K562 (cell line): ENCODE data around the gene TNFRSF18. TPM values are rescaled to one million over a fixed set of nuclear protein-coding genes. Genes with fewer than 3 reads are reported as not detected.
A peak's percentile ranks its signal among the peaks of the same experiment; 100 is the strongest.

ENCODE experiments used
- ATAC-seq: fragments of 200-7000 bp; cut with Tn5 transposase; 3 replicates; pipeline ENCODE4 v1.9.1; 2020; ENCODE audit warnings: moderate library complexity
- BruUV-seq: library from RNA; stranded (reverse); fragments of 400-500 nt; replicated peaks from 2 replicates; lab custom pipeline; 2021; lab: Mats Ljungman, UMichigan
- CTCF ChIA-PET: fragments of 300-600 bp; formaldehyde crosslinking; extraction: SDS; loops from one replicate; lab custom pipeline; 2021; ENCODE audit warnings: low intra/inter-chr PET ratio; lab: Yijun Ruan, JAX
- POLR2A ChIA-PET: fragments of 300-600, 350-650 bp; sonication (Branson Sonifier 250); formaldehyde crosslinking; extraction: SDS; loops from one replicate; lab custom pipeline; 2021; ENCODE audit warnings: antibody characterized with exemption, inconsistent platforms; lab: Yijun Ruan, JAX
- DNase-seq, 4 experiments: peaks; one replicate each; pipeline versions ENCODE4 v3.0.0 to v3.0.0-alpha.2; 2011 to 2018; ENCODE audit warnings: low spot score in 3 of 4, mixed read lengths in 3 of 4; ENCODE audit errors: extremely low read depth in 1 of 4
- FAIRE-seq: peaks from 2 replicates; lab custom pipeline; 2011; peaks lifted over from hg19 to GRCh38; lab: Jason Lieb, UNC
- H2AFZ ChIP-seq: 2 replicates; pipeline ENCODE4 v1.6.0; 2011; ENCODE audit warnings: low read depth, low read length, control low read depth, inconsistent platforms
- H3K27ac ChIP-seq: fragments of 200-600 bp; 3 replicates; pipeline ENCODE4 v1.8.0; 2011; ENCODE audit warnings: low read depth, mild to moderate bottlenecking, control low read depth, inconsistent platforms, low read length, moderate library complexity, mixed read lengths; ENCODE audit errors: extremely low read depth
- H3K27me3 ChIP-seq, 2 experiments: fragments of 300-600 bp in 1 of 2; 2 replicates in 1 of 2; 3 replicates in 1 of 2; pipeline versions ENCODE4 v1.6.0 to v1.8.0; 2011; ENCODE audit warnings: inconsistent platforms in 2 of 2, low read length in 2 of 2, mild to moderate bottlenecking in 1 of 2, mixed read lengths in 1 of 2, moderate library complexity in 1 of 2; ENCODE audit not compliant: control insufficient read depth in 2 of 2, insufficient read depth in 2 of 2
- H3K36me3 ChIP-seq: fragments of 300-600 bp; 3 replicates; pipeline ENCODE4 v1.8.0; 2011; ENCODE audit warnings: mild to moderate bottlenecking, low read length, inconsistent platforms; ENCODE audit not compliant: control insufficient read depth, insufficient read depth
- H3K4me1 ChIP-seq, 2 experiments: fragments of 200-600 bp in 1 of 2; replicated peaks in 1 of 2; 2 replicates in 1 of 2; 3 replicates in 1 of 2; pipeline versions ENCODE4 v1.5.1 to v1.8.0; 2011; ENCODE audit warnings: inconsistent platforms in 2 of 2, low read length in 2 of 2, mild to moderate bottlenecking in 1 of 2, mixed read lengths in 1 of 2, moderate library complexity in 1 of 2; ENCODE audit not compliant: control insufficient read depth in 2 of 2, insufficient read depth in 2 of 2
- H3K4me2 ChIP-seq: 2 replicates; pipeline ENCODE4 v1.6.1; 2011; ENCODE audit warnings: low read length, control low read depth, inconsistent platforms, mixed read lengths; ENCODE audit not compliant: insufficient read depth
- H3K4me3 ChIP-seq: fragments of 200-600 bp; sonication (generic), shearing (Covaris generic); 2 replicates; pipeline ENCODE4 v1.5.1; 2016; ENCODE audit warnings: control low read depth, inconsistent platforms
- H3K79me2 ChIP-seq: fragments of 200-600 bp; 3 replicates; pipeline ENCODE4 v1.8.0; 2011; ENCODE audit warnings: low read length, inconsistent platforms; ENCODE audit not compliant: control insufficient read depth, insufficient read depth
- H3K9ac ChIP-seq, 2 experiments: 2 replicates each; pipeline versions ENCODE4 v1.6.0 to v1.6.1; 2011; ENCODE audit warnings: low read depth in 2 of 2, low read length in 2 of 2, control low read depth in 1 of 2, inconsistent platforms in 1 of 2, mild to moderate bottlenecking in 1 of 2, mixed read lengths in 1 of 2; ENCODE audit not compliant: insufficient read depth in 1 of 2
- H3K9me1 ChIP-seq: one replicate; pipeline ENCODE4 v1.6.0; 2011; ENCODE audit warnings: inconsistent platforms, mild to moderate bottlenecking, low read length, moderate library complexity; ENCODE audit not compliant: control insufficient read depth, insufficient read depth
- H3K9me3 ChIP-seq: replicated peaks from 2 replicates; pipeline ENCODE4 v1.5.1; 2011; ENCODE audit warnings: low read depth, low read length, inconsistent platforms; ENCODE audit not compliant: control insufficient read depth, insufficient read depth
- H4K20me1 ChIP-seq: replicated peaks from 2 replicates; pipeline ENCODE4 v1.6.1; 2011; ENCODE audit warnings: low read length, inconsistent platforms, mixed read lengths; ENCODE audit not compliant: control insufficient read depth, insufficient read depth
- CBX5 ChIP-seq: IDR thresholded peaks from 2 replicates; pipeline ENCODE4 v1.6.1; 2014; ENCODE audit warnings: low read depth, borderline replicate concordance
- MYBL2 ChIP-seq, 2 experiments: fragments of 450-650 bp in 1 of 2; sonication (generic) in 1 of 2; formaldehyde crosslinking in 1 of 2; IDR thresholded peaks; 2 replicates each; pipeline versions ENCODE4 v1.6.1 to v1.8.1; 2017 to 2022; ENCODE audit warnings: borderline replicate concordance in 1 of 2, inconsistent platforms in 1 of 2, low read depth in 1 of 2, mild to moderate bottlenecking in 1 of 2, missing genetic modification reagents in 1 of 2, moderate library complexity in 1 of 2
- PTBP1 ChIP-seq: fragments of 200-400 bp; formaldehyde crosslinking; IDR thresholded peaks from 2 replicates; pipeline ENCODE4 v1.6.1; 2017; ENCODE audit warnings: low read depth, low read length
- WGBS: fragments of 100-300 bp; shearing (Covaris generic); methylation state at CpG from one replicate; pipeline ENCODE4 v1.1.6; 2016; ENCODE audit warnings: low coverage, mixed read lengths; ENCODE audit not compliant: insufficient coverage; ENCODE audit errors: missing lambda C conversion rate; 5-methylcytosine and 5-hydroxymethylcytosine counted together
- in situ Hi-C: fragments of 300-500 bp; cut with MboI; formaldehyde crosslinking; loops from 4 replicates; pipeline ENCODE4 v1.15.0; 2018; ENCODE audit warnings: inconsistent platforms, mixed read lengths
- intact Hi-C: fragments of 100-400 bp; cut with micrococcal nuclease; formaldehyde crosslinking; loops from 2 replicates; pipeline ENCODE4 v1.14.2; 2022
- polyA plus RNA-seq, 8 experiments: library from polyadenylated mRNA; depleted of rRNA in 4 of 8; stranded (reverse) in 5 of 8; unstranded in 3 of 8; fragments of >200 nt; fragmentation: Nextera tagmentation in 2 of 8; fragmentation: Illumina TruSeq in 1 of 8; extraction: Ambion mirVana in 2 of 8; extraction: Trizol in 1 of 8; gene quantifications; 2 replicates each; pipeline versions ENCODE4 v1.2.1 to v1.2.3, GENCODE V29; 2011 to 2014; ENCODE audit warnings: inconsistent platforms in 1 of 8, missing spikeins in 1 of 8
- total RNA-seq, 7 experiments: library from RNA; depleted of rRNA in 6 of 7; stranded (reverse); fragments of >200 nt in 6 of 7; fragmentation: Illumina TruSeq in 2 of 7; extraction: Trizol in 2 of 7; gene quantifications; 2 replicates each; pipeline versions ENCODE4 v1.2.1 to v1.2.3, GENCODE V29; 2011 to 2021; ENCODE audit warnings: low replicate concordance in 1 of 7
- TF ChIP-seq, protein P1 (sequence below): sonication (generic); formaldehyde crosslinking; IDR thresholded peaks from 2 replicates; pipeline ENCODE4 v1.8.0; 2022; ENCODE audit warnings: mild to moderate bottlenecking, missing genetic modification reagents

TNFRSF18 gene
- total and polyA plus RNA-seq, 9 of the 15 experiments (the other 6 are each of a cell fraction or from before 2014, with no cell fraction given): 0.24 to 0.27 TPM; not detected in 7

DNA sequence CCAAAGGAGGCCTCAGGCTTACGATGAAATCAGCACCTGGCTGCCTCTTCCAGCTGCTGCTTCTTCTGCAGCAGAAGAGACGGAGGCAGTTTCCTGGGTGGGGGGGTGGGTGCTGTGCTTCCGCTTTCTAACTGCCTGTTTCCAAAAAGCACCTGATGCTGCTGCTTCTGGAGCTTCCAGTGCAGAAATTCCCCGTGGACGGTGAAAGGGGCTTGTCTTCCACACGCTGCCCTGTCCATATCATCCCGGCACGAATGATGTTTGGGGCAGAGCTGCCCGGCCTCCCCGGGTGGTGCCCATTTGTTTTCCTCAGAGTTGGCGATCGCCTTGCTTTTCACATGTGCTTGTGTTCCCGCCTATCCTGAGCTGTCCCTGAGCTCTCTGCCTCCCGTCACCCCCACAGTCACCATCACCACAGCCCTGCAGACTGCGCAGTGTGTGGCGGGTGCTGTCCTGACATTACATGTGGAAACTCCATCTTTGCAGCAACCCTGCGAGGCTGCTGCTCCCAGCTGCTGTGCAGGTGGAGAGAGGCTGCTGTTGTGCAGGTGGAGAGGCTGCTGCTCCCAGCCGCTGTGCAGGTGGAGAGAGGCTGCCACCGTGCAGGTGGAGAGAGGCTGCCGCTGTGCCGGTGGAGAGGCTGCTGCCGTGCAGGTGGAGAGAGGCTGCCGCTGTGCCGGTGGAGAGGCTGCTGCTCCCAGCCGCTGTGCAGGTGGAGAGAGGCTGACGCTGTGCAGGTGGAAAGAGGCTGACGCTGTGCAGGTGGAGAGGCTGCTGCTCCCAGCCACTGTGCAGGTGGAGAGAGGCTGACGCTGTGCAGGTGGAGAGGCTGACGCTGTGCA is 30.9 kb downstream of the TNFRSF18 start:
- H3K9ac ChIP-seq: no peak overlapping the region
- H3K4me2 ChIP-seq: peak overlapping the region; percentile 30; the same call in 1 of the 2 replicates
- no peak for ATAC-seq
- H2AFZ ChIP-seq: no peak overlapping the region
- ChIA-PET POLR2A (interaction anchor here (0.8 to 1.1 kb wide), 2 partner anchors 11 to 22 kb away, joined by 3 to 4 read pairs; no protein-coding TSS in a partner anchor), CTCF (no interaction called here)
- in situ Hi-C loops: no loop called here
- intact Hi-C loops: no loop called here
- WGBS: 26% methylated on average over 29 of the region's 29 CpGs
- DNase-seq: peak in 1 of 4 experiments; percentile 5
- H3K4me3 ChIP-seq: no peak overlapping the region
- no peaks in the 10 kb centered on the region for H3K79me2 ChIP-seq
- no peak for FAIRE-seq
- peaks cover 0 to 67% of the 10 kb centered on the region in 2 experiments; a peak in 2 of 5 replicates for H3K4me1 ChIP-seq
- H4K20me1 ChIP-seq: no peaks in the 10 kb centered on the region; the same call in 1 of the 2 replicates
- BruUV-seq: no TSS peak
- H3K27ac ChIP-seq: no peak overlapping the region
- H3K9me1 ChIP-seq: no peaks in the 10 kb centered on the region
- H3K9me3 ChIP-seq: 0 out of 2 replicates have a peak, but pooled peaks cover 1% of the 10 kb centered on the region
- no peaks in the 10 kb centered on the region for H3K36me3 ChIP-seq
- peaks cover 53 to 87% of the 10 kb centered on the region in 2 experiments for H3K27me3 ChIP-seq
- no peak for TF ChIP-seq MYBL2 (IDR thresholded peaks at IDR 0.05; ENCODE audit: low read depth)
- TF ChIP-seq MYBL2 (CRISPR knock-in tag; IDR thresholded peaks at IDR 0.05; ENCODE audit: borderline replicate concordance): no peak
- TF ChIP-seq, protein P1, sequence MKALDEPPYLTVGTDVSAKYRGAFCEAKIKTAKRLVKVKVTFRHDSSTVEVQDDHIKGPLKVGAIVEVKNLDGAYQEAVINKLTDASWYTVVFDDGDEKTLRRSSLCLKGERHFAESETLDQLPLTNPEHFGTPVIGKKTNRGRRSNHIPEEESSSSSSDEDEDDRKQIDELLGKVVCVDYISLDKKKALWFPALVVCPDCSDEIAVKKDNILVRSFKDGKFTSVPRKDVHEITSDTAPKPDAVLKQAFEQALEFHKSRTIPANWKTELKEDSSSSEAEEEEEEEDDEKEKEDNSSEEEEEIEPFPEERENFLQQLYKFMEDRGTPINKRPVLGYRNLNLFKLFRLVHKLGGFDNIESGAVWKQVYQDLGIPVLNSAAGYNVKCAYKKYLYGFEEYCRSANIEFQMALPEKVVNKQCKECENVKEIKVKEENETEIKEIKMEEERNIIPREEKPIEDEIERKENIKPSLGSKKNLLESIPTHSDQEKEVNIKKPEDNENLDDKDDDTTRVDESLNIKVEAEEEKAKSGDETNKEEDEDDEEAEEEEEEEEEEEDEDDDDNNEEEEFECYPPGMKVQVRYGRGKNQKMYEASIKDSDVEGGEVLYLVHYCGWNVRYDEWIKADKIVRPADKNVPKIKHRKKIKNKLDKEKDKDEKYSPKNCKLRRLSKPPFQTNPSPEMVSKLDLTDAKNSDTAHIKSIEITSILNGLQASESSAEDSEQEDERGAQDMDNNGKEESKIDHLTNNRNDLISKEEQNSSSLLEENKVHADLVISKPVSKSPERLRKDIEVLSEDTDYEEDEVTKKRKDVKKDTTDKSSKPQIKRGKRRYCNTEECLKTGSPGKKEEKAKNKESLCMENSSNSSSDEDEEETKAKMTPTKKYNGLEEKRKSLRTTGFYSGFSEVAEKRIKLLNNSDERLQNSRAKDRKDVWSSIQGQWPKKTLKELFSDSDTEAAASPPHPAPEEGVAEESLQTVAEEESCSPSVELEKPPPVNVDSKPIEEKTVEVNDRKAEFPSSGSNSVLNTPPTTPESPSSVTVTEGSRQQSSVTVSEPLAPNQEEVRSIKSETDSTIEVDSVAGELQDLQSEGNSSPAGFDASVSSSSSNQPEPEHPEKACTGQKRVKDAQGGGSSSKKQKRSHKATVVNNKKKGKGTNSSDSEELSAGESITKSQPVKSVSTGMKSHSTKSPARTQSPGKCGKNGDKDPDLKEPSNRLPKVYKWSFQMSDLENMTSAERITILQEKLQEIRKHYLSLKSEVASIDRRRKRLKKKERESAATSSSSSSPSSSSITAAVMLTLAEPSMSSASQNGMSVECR (CRISPR knock-in tag): 0 out of 2 replicates have a peak, but pooled peaks have one; percentile 6
- TF ChIP-seq CBX5: peak; percentile 17; the same call in 1 of the 2 replicates
- no peak for TF ChIP-seq PTBP1
